NCI-H1417 (cell line): ENCODE measurements around the gene RAB8A.
"Not testable (repeated sequence)": the region's sequence is repeated elsewhere in the genome, so short reads cannot be mapped to it uniquely, and the experiment has no call there.

Source experiments
- DNase-seq, 3 experiments: peaks; one replicate each; lab custom pipeline; 2025; lab: John Stamatoyannopoulos, UW

Gene RAB8A

GRCh38 chr19:16142032-16142580 is 30.4 kb downstream of the RAB8A start:
- DNase-seq = no peak

- peak in 2 of 3 experiments; percentile 66 to 73 for DNase-seq
Measured at GRCh38 chr19:16143399-16144215, 31.9 kb downstream of the RAB8A start, which contains the start of gene HSH2D. Gene HSH2D (plus strand): TSS chr19:16143685. CDS start chr19:16148751, 5,066 bp downstream.

DNA sequence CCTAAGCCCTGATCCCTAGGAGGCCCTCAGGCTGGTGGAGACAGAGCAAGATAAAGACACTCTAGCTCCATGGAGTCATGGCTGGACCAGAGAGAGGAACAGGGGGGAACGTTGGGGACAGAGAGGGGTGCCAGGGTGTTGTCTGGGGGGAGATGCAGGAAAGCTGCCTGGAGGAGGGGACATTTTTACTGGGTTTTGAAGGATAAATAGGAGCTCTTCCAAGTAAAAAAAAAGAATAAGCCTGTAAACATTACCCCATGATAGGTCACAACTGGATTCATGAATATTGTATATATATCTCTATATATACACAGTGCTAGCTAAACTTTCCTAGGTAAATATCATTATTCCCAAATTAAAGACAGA is 32.5 kb downstream of the RAB8A start:
- no peak for DNase-seq

DNA sequence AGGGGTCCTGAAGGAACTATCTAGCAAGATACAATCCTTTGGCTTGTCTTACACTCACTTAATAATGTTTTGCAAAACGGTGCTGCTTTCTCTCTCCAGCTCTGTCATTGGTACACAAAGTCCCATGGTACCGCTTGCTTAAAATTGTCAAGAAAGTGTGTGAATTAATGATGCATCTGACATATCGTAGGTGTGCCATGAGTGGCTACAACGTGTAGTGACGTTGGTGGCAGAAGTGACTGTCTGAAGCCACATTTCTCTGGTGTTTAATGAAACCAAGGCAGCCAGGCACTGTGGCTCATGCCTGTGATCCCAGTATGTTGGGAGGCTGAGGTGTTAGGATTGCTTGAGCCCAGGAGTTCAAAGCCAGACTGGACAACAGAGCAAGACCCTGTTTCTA is 34.4 kb downstream of the RAB8A start:
- DNase-seq = no peak

DNA sequence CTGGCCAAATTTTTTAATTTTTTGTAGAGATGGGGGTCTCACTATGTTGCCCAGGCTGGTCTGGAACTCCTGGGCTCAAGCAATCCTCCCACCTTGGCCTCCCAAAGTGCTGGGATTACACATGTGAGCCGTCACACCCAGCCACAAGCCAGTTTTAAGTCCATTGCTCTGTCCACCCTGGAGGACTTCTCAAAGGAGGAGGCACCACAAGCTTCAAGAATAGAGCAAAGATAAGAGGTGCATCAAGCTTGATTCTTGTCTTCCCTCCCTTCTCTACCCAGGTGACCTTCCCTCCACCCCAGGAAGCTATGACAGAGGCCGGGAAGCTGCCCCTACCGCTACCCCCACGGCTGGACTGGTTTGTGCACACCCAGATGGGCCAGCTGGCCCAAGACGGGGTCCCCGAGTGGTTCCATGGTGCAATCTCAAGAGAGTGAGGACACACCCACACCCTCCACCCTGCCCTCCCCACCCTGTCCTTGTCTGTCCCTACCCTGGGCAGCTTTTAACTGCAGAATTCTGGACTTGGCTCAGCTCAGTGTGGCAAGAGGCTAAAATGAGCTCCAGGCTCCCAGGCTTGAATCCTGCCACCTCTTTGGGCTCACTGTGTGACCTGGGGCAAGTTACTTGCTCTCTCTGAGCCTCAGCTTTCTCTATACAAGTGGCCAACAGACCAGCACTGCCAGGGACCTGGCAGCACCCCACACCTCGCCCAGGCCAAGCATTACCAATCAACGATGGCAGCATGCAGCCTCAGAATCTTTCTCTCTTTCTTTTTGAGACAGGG is 36.9 kb downstream of the RAB8A start:
- DNase-seq = no peak

GRCh38 chr19:16153582-16154336 is 42.1 kb downstream of the RAB8A start:
- no peak for DNase-seq

GRCh38 chr19:16154557-16154956 is 42.9 kb downstream of the RAB8A start:
- DNase-seq = no peak

DNA sequence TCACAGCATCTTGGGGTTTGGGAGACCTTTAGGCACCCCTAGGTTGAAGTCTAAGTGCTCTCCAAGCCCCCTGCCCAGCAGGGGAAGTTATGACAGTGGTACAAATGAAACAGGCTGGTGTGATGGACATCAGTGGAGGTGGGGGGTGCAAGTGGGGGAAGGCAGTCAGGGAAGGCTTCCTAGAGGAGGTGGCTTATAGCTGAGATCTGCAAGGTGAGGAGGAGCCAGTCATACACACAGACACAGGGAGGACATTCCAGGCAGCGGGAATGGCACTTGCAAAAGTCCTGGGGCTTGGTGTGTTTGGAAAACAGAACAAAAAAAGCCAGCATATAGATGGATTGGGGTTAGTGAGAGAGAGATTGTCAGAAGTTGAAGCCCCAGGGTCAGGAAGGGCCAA is 43.4 kb downstream of the RAB8A start:
- no peak for DNase-seq

DNA sequence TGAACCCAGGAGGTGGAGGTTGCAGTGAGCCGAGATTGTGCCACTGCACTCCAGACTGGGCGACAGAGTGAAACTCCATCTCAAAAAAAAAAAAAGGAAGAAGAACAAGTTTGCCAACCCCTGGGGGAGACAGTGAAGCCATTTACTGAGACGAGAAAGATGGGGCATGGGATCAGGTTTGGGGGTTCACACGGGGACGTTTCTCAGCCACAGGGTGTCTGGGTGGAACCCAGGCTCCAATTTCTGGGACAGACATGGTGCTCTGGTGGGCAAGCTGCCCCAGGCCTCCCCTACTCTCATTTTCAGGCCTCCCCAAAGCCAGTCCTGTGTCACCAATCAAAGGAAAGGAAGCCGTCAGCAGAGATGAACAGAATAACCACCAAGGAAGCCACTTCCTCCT is 45.2 kb downstream of the RAB8A start:
- DNase-seq = no peak

DNA sequence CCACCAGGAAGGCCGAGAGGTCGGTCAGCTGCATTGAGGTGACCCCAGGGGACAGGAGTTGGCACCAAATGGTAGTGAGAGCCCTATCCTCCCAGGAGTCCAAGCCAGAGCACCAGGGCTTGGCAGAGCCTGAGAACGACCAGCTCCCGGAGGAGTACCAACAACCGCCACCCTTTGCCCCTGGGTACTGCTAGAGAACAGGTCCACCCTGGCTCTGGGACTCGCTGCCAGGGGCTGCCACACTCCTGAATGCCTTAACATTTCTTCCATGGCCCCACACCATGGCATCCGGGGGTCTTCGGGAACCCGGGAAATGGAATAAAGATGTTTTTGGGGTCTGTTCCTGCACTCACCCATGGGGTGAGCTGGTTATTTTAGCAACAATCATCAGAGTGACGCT is 45.9 kb downstream of the RAB8A start:
- no peak for DNase-seq

- no peak for DNase-seq
Measured at GRCh38 chr19:16159655-16160054, 48.0 kb downstream of the RAB8A start.

- no peak for DNase-seq
Measured at GRCh38 chr19:16160445-16160942, 48.8 kb downstream of the RAB8A start.

- DNase-seq = no peak
Measured at GRCh38 chr19:16160943-16161560, 49.4 kb downstream of the RAB8A start.

GRCh38 chr19:16161840-16162239 is 50.2 kb downstream of the RAB8A start:
- DNase-seq = no peak

- no peak for DNase-seq
Measured at GRCh38 chr19:16164222-16164890, 52.7 kb downstream of the RAB8A start.

DNA sequence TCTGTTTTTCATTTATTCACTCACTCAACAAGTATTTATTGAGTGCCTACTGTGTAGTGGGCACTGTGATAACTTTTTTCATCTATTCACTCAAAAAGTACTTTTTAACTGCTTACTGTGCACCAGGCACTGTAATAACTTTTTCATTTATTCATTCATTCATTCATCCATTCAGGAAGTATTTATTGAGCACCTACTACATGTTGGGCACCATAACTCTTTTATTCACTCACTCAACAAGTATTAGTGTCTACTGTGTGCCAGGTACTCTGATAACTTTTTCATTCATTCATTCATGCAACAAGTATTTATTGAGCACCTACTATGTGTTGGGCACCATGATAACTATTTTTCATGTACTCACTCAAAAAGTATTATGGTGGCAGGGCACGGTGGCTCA is 54.7 kb downstream of the RAB8A start:
- DNase-seq = no peak

DNA sequence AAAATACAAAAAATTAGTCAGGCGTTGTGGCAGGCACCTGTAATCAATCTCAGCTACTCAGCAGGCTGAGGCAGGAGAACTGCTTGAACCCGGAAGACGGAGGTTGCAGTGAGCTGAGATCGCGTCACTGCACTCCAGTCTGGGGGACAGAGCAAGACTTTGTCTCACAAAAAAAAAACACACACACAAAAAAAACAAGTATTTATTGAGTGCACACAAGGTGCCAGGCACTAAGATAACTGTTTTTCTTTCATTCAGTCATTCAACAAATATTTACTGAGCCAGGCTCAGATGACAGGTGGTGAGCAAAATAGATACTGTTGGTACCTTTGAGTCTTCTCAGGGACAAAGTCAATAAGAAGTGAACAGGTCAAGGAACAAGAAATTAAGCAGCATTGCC is 55.4 kb downstream of the RAB8A start:
- DNase-seq = no peak

DNA sequence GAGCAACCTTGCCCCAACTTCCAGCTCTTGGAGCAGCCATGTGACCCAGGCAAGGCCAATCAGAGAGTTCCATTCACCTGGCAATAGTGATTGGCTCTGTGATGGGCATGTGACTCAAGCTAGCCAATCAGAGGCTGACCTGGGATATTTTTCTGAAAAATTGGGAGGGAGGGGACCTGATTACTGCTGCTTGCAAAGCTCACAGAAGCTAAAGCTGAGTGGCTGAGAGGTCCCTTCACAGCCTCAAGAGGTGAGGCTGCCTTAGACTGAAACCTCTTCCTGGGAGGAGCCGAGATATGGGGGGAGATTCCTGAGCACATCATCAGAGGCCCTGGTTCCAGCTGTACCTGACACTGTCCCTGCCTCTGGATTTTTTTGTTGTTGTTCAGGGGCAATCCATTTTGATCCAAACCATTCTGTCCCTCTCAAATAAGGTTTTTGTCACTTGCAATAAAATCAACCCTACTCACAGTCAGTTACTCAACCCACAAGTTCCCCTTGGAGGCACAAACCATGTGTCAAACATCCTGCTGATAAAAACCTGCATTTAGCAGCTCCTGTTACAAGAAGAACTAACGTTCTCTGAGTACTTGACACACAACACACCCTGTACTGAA is 56.9 kb downstream of the RAB8A start:
- no peak for DNase-seq

GRCh38 chr19:16170134-16170533 is 58.4 kb downstream of the RAB8A start:
- no peak for DNase-seq

GRCh38 chr19:16175954-16176353 is 64.3 kb downstream of the RAB8A start:
- DNase-seq = no peak

GRCh38 chr19:16178866-16179265 is 67.2 kb downstream of the RAB8A start:
- not testable (repeated sequence) for DNase-seq
